Gastrocnemius medialis (tissue), 4 donors: Measurements from ENCODE around the gene NT5C3B.

Experiments
- CTCF ChIP-seq, 5 experiments: fragments of 450-650 bp in 3 of 5; fragments of 200-600 bp in 2 of 5; sonication (generic) in 2 of 5; IDR thresholded peaks in 4 of 5; conservative IDR thresholded peaks in 1 of 5; 1 replicate in 4 of 5; 2 replicates in 1 of 5; pipeline ENCODE4 v1.5.1; 2016 to 2019; ENCODE audit warnings: antibody characterized with exemption in 5 of 5, mild to moderate bottlenecking in 3 of 5, moderate library complexity in 3 of 5
- POLR2A ChIP-seq, 2 donors: fragments of 450-650 bp; IDR thresholded peaks; one replicate each; pipeline ENCODE4 v1.6.1; 2017; ENCODE audit warnings: antibody characterized with exemption in 2 of 2, mild to moderate bottlenecking in 2 of 2, moderate library complexity in 2 of 2

DNA sequence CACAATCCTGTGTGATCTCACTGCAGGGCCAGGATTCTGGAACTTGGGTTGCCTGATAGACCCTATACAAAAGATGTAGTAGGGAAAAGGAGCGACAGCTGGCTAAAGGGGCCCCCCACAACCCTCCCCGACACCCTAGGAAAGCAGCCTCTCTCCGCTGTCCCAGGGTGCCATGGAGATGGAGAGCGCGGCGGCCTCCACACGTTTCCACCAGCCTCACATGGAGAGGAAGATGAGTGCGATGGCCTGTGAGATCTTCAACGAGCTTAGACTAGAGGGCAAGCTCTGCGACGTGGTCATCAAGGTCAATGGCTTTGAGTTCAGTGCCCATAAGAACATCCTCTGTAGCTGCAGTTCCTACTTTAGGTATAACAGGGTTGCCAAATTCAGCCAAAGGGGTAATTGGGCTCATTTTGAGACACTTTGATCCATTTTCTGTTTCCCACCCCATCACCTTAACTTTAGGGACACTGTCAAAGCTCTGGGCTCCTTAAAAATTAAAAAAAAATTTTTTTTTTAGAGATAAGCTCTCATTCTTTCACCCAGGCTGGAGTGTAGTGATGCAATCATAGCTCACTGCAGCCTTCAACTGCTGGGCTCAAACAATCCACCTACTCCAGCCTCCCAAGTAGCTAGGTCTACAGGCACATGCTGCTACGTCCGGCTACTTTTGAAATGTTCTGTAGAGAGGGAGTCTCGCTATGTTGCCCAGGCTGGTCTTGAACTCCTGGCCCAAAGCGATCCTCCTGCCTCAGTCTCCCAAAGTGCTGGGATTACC is 1.9 kb upstream of the NT5C3B start, which contains the start of gene KLHL10:
- TF ChIP-seq CTCF (IDR thresholded peaks at IDR 0.05 in 4 of 5, conservative IDR thresholded peaks at IDR 0.05 in 1 of 5) (no peak), POLR2A (IDR thresholded peaks at IDR 0.05) (no peak)
